ENCODE measurements around the gene CDH13.

Gene CDH13

GRCh38 chr16:83258366-83258928, 631.7 kb downstream of the CDH13 start:
- no peaks in the 10 kb centered on the region for H3K79me2 ChIP-seq (ENCODE audit: control insufficient read depth, insufficient read depth, low read length, unreplicated experiment)
- H3K4me1 ChIP-seq (ENCODE audit: control insufficient read depth, insufficient read depth, low read length, unreplicated experiment): no peaks in the 10 kb centered on the region
- no peaks in the 10 kb centered on the region for H3K36me3 ChIP-seq (ENCODE audit: insufficient read depth, low read length)

GRCh38 chr16:83266848-83267553, 640.2 kb downstream of the CDH13 start:
- no peak overlapping the region for H2AFZ ChIP-seq (ENCODE audit: low read length, unreplicated experiment)

More at GRCh38 chr16:83258366-83258928, 631.7 kb downstream of the CDH13 start:
- H3K27ac ChIP-seq (ENCODE audit: low read depth, low read length): no peak overlapping the region
- H2AFZ ChIP-seq (ENCODE audit: low read length, unreplicated experiment): no peak overlapping the region
- H3K27me3 ChIP-seq (ENCODE audit: insufficient read depth, low read length): no peaks in the 10 kb centered on the region
- H3K4me3 ChIP-seq (ENCODE audit: low read depth, low read length): no peak overlapping the region

GRCh38 chr16:83268169-83268568, 641.4 kb downstream of the CDH13 start:
- Histone ChIP-seq H2AFZ (ENCODE audit: low read length, unreplicated experiment) (no peak overlapping the region), H3K4me1 (ENCODE audit: control insufficient read depth, insufficient read depth, low read length, unreplicated experiment) (no peaks in the 10 kb centered on the region), H3K4me3 (ENCODE audit: low read depth, low read length) (no peak overlapping the region), H3K27ac (ENCODE audit: low read depth, low read length) (no peak overlapping the region), H3K79me2 (ENCODE audit: control insufficient read depth, insufficient read depth, low read length, unreplicated experiment) (no peaks in the 10 kb centered on the region), H3K36me3 (ENCODE audit: insufficient read depth, low read length) (no peaks in the 10 kb centered on the region), H3K27me3 (ENCODE audit: insufficient read depth, low read length) (no peaks in the 10 kb centered on the region)

More at GRCh38 chr16:83266848-83267553, 640.2 kb downstream of the CDH13 start:
- H3K4me3 ChIP-seq (ENCODE audit: low read depth, low read length): no peak overlapping the region
- H3K27me3 ChIP-seq (ENCODE audit: insufficient read depth, low read length): no peaks in the 10 kb centered on the region
- H3K36me3 ChIP-seq (ENCODE audit: insufficient read depth, low read length): no peaks in the 10 kb centered on the region
- no peak overlapping the region for H3K27ac ChIP-seq (ENCODE audit: low read depth, low read length)
- no peaks in the 10 kb centered on the region for H3K4me1 ChIP-seq (ENCODE audit: control insufficient read depth, insufficient read depth, low read length, unreplicated experiment)
- no peaks in the 10 kb centered on the region for H3K79me2 ChIP-seq (ENCODE audit: control insufficient read depth, insufficient read depth, low read length, unreplicated experiment)

- Histone ChIP-seq H3K36me3 (ENCODE audit: insufficient read depth, low read length) (no peaks in the 10 kb centered on the region), H3K79me2 (ENCODE audit: control insufficient read depth, insufficient read depth, low read length, unreplicated experiment) (no peaks in the 10 kb centered on the region), H3K4me1 (ENCODE audit: control insufficient read depth, insufficient read depth, low read length, unreplicated experiment) (no peaks in the 10 kb centered on the region), H2AFZ (ENCODE audit: low read length, unreplicated experiment) (no peak overlapping the region), H3K27me3 (ENCODE audit: insufficient read depth, low read length) (no peaks in the 10 kb centered on the region), H3K4me3 (ENCODE audit: low read depth, low read length) (no peak overlapping the region), H3K27ac (ENCODE audit: low read depth, low read length) (no peak overlapping the region)
Observed at GRCh38 chr16:83269048-83269447, 642.3 kb downstream of the CDH13 start.

GRCh38 chr16:83269541-83269940, 642.8 kb downstream of the CDH13 start:
- no peaks in the 10 kb centered on the region for H3K79me2 ChIP-seq (ENCODE audit: control insufficient read depth, insufficient read depth, low read length, unreplicated experiment)
- no peak overlapping the region for H2AFZ ChIP-seq (ENCODE audit: low read length, unreplicated experiment)
- no peaks in the 10 kb centered on the region for H3K4me1 ChIP-seq (ENCODE audit: control insufficient read depth, insufficient read depth, low read length, unreplicated experiment)
- H3K27ac ChIP-seq (ENCODE audit: low read depth, low read length): no peak overlapping the region
- no peak overlapping the region for H3K4me3 ChIP-seq (ENCODE audit: low read depth, low read length)
- H3K27me3 ChIP-seq (ENCODE audit: insufficient read depth, low read length): no peaks in the 10 kb centered on the region
- H3K36me3 ChIP-seq (ENCODE audit: insufficient read depth, low read length): no peaks in the 10 kb centered on the region

- Histone ChIP-seq H3K4me1 (ENCODE audit: control insufficient read depth, insufficient read depth, low read length, unreplicated experiment) (no peaks in the 10 kb centered on the region), H3K36me3 (ENCODE audit: insufficient read depth, low read length) (no peaks in the 10 kb centered on the region), H3K27ac (ENCODE audit: low read depth, low read length) (no peak overlapping the region), H3K4me3 (ENCODE audit: low read depth, low read length) (no peak overlapping the region), H3K79me2 (ENCODE audit: control insufficient read depth, insufficient read depth, low read length, unreplicated experiment) (no peaks in the 10 kb centered on the region), H3K27me3 (ENCODE audit: insufficient read depth, low read length) (no peaks in the 10 kb centered on the region), H2AFZ (ENCODE audit: low read length, unreplicated experiment) (no peak overlapping the region)
Observed at GRCh38 chr16:83270061-83270460, 643.3 kb downstream of the CDH13 start.

GRCh38 chr16:83270640-83271039, 643.9 kb downstream of the CDH13 start:
- Histone ChIP-seq H3K79me2 (ENCODE audit: control insufficient read depth, insufficient read depth, low read length, unreplicated experiment) (no peaks in the 10 kb centered on the region), H3K27me3 (ENCODE audit: insufficient read depth, low read length) (no peaks in the 10 kb centered on the region), H3K4me3 (ENCODE audit: low read depth, low read length) (no peak overlapping the region), H2AFZ (ENCODE audit: low read length, unreplicated experiment) (no peak overlapping the region), H3K36me3 (ENCODE audit: insufficient read depth, low read length) (no peaks in the 10 kb centered on the region), H3K27ac (ENCODE audit: low read depth, low read length) (no peak overlapping the region), H3K4me1 (ENCODE audit: control insufficient read depth, insufficient read depth, low read length, unreplicated experiment) (no peaks in the 10 kb centered on the region)

- Histone ChIP-seq H3K79me2 (ENCODE audit: control insufficient read depth, insufficient read depth, low read length, unreplicated experiment) (no peaks in the 10 kb centered on the region), H3K36me3 (ENCODE audit: insufficient read depth, low read length) (no peaks in the 10 kb centered on the region), H3K4me1 (ENCODE audit: control insufficient read depth, insufficient read depth, low read length, unreplicated experiment) (no peaks in the 10 kb centered on the region), H3K27ac (ENCODE audit: low read depth, low read length) (no peak overlapping the region), H3K27me3 (ENCODE audit: insufficient read depth, low read length) (no peaks in the 10 kb centered on the region), H3K4me3 (ENCODE audit: low read depth, low read length) (no peak overlapping the region), H2AFZ (ENCODE audit: low read length, unreplicated experiment) (no peak overlapping the region)
Observed at GRCh38 chr16:83271123-83271522, 644.4 kb downstream of the CDH13 start.

GRCh38 chr16:83271970-83272575, 645.3 kb downstream of the CDH13 start:
- Histone ChIP-seq H3K79me2 (ENCODE audit: control insufficient read depth, insufficient read depth, low read length, unreplicated experiment) (no peaks in the 10 kb centered on the region), H3K27ac (ENCODE audit: low read depth, low read length) (no peak overlapping the region), H3K4me3 (ENCODE audit: low read depth, low read length) (no peak overlapping the region), H3K27me3 (ENCODE audit: insufficient read depth, low read length) (no peaks in the 10 kb centered on the region), H3K36me3 (ENCODE audit: insufficient read depth, low read length) (no peaks in the 10 kb centered on the region), H2AFZ (ENCODE audit: low read length, unreplicated experiment) (no peak overlapping the region), H3K4me1 (ENCODE audit: control insufficient read depth, insufficient read depth, low read length, unreplicated experiment) (no peaks in the 10 kb centered on the region)

- no peak overlapping the region for H3K4me3 ChIP-seq (ENCODE audit: low read depth, low read length)
Observed at GRCh38 chr16:83272843-83273242, 646.1 kb downstream of the CDH13 start.

More at GRCh38 chr16:83272843-83273242, 646.1 kb downstream of the CDH13 start:
- Histone ChIP-seq H3K79me2 (ENCODE audit: control insufficient read depth, insufficient read depth, low read length, unreplicated experiment) (no peaks in the 10 kb centered on the region), H3K27me3 (ENCODE audit: insufficient read depth, low read length) (no peaks in the 10 kb centered on the region), H2AFZ (ENCODE audit: low read length, unreplicated experiment) (no peak overlapping the region), H3K36me3 (ENCODE audit: insufficient read depth, low read length) (no peaks in the 10 kb centered on the region), H3K27ac (ENCODE audit: low read depth, low read length) (no peak overlapping the region), H3K4me1 (ENCODE audit: control insufficient read depth, insufficient read depth, low read length, unreplicated experiment) (no peaks in the 10 kb centered on the region)

Data from ACC112 (cell line).